Activated CD4-positive, alpha-beta T cell treated with anti-CD3 and anti-CD28 coated beads for 24 hours (primary cell): Measurements from ENCODE around the gene IFT81.
A peak's percentile ranks its signal among the peaks of the same experiment; 100 is the strongest.
"Not testable (repeated sequence)": the region's sequence is repeated elsewhere in the genome, so short reads cannot be mapped to it uniquely, and the experiment has no call there.

Experiments
- DNase-seq, 2 donors: peaks; one replicate each; pipeline ENCODE4 v3.0.0-alpha.2; 2020; ENCODE audit warnings: low read depth in 2 of 2

IFT81 gene

DNA sequence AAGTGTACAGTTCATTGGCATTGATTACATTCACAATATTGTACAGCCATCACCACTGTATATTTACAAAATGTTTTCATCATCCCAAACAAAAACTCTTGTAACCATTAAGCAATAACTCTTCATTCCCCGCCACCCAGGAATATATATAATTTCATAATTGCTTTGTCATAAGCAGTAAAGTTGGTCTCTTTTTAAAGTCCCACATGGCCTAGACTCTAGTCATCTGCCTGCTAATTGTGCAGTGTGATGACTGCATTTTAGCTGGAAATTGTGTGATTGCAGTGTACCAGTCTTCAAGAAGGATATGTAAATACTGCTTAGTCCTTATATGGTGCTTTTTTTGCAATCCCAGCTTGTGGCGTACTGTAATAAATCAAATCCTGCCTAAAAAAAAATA is 81.8 kb downstream of the IFT81 start:
- DNase-seq: no peak

GRCh38 chr12:110211639-110212536 is 87.7 kb downstream of the IFT81 start:
- not testable (repeated sequence) for DNase-seq

- DNase-seq: no peak
These were observed 94.0 kb downstream of the IFT81 start for GRCh38 chr12:110217996-110218674.

DNA sequence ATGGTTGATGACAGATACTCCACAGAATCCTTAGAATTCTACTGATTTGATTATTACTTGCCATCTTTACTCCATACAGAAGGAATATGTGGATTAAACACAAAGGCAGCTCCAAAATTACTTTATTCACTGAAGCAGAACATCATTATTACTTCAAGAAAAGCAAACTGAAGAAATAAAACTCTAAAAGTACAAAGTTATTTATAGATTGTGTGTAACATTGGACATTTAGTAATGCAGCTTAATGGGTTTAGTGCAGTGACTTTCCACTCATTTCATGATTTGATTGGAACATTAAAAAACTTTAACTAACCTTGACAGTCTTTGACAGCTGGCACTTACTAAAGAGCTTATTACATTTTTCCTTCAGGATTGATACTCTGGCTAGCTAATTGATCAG is 97.9 kb downstream of the IFT81 start:
- no peak for DNase-seq

DNA sequence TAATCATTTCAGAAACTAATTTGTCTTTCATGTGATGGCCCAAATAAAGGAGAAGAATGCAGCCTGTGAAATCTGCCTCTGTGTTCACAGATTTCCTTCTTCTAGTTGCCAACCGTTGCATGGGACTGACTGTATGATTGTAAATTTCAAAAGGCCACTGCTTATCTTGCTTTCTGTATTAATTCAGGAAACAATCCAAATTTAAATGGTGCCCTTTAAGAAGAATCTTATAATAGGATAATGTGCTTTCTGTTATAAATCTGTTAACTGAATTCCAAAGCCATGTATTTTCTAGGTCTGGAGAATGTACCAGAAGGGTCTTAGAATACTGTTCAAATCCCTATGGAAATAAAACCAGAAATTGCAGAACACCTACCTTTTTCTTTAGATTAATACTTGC is 98.3 kb downstream of the IFT81 start:
- DNase-seq: no peak

DNA sequence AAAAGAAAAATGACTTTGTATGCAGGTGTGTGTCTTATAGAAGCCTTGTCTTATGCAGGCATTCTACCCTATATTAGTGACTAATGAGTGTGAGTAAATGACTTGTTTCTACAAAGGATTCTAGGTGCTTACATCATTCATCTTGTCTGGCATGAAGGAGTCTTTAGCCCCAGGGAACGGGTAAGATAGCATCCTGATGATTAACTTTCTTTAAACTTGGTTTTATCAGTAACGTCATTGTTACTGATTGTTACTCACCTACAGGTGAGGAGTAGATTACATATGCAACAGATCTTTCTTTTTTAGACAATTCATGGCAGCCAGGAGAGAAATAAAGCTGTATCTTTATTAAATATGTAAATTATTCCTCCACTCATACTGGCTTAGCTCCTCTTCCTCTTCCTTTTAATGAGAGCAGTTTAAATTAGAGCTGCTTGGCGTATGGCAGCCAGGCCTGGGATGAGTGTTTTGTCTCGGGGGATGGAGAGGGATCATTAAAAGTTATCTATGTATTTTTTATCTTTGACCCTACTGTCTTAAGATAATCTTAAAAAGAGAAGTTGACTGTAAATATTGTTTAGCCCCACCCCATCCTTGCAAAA is 99.7 kb downstream of the IFT81 start:
- DNase-seq: no peak

DNA sequence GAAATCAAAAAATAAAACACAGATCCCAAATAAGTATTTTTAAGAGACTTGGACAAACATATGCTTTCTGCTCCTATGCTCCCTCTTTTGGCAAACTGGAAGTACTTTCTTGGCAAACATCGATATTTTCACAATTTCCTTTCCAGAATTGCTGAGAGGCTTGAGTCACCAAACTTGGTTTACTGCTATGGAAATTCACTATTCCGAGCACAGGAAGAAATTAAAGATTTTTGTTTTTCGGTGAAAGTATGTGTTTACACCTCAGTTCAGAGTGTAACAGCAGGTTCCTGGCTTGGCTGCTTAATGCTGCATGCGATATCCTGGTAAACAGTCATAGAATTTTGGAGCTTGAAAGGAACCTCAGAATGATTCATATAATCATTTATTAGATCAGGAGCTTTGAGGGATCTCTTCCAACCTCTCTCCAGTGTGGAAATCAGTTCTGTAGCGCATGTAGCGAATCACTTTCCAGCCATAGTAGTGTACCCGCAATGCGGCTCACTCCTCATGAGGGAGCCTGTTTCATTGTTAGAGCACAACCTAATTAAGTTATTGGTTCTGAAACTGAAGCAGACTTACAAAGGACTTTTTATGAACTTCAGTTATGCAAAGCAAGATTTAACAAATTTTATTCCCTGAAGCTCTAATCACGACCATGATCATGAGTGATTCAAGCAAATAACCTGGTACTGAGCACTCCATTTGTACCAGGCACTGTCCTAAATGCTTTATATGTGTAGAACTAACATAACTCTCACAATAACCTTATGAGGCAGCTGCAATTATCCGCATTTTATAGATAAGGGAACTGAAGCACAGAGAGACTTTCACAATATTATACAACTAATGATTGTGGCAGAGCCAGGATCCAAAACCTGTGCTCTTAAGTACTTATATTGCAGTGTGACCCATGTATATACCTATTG is 100.5 kb downstream of the IFT81 start:
- no peak for DNase-seq

DNA sequence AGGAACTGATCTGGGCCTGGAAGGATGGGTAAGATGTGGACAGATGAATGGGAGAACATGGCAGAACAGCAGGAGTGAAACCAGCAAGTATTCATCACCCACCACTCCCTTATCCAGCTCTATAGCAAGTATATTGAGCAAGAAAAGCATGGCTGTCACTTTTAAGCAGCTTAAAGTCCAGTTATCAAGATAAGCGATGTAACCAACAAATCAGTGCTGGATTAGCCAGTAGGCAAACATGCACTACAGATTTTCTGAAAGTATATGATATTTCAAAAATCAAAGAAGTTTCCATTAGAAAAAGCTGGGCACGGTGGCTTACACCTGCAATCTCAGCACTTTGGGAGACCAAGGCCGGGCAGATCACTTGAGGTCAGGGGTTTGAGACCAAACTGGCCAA is 103.0 kb downstream of the IFT81 start:
- no peak for DNase-seq

DNA sequence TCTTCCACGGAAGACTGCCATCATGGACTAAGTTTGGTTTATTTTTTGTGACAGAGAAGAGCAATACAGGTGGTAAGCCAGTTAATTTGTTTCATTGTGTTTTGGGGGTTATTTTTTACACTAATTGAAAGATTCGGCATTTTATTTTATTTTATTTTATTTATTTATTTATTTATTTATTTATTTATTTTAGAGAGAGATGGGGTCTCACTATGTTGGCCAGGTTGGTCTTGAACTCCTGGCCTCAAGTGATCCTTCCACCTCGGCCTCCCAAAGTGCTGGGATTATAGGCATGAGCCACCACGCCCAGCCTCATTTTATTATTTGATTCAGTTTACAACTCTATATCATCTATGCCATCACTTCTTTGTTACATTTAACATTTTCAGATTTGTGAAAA is 104.2 kb downstream of the IFT81 start:
- DNase-seq: not testable (repeated sequence)

DNA sequence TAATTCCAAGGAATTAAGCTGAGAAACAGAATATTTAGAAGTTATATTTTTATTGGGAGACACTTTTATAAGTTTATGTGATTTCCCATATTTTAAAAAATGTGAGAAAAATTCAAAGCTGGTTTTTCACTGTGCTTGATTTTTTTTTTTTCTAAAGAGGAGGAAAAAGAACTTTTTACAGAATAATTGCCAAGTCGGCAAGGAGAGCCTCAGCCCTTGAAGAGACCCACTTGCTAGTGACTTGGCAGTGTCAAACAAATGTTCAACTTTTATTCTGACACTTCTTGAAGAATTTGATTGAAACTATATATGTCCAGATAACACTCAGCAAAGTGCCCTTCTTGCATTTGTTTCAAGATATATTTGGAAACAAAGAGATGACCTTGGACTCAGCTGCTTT is 104.6 kb downstream of the IFT81 start:
- DNase-seq: no peak

DNA sequence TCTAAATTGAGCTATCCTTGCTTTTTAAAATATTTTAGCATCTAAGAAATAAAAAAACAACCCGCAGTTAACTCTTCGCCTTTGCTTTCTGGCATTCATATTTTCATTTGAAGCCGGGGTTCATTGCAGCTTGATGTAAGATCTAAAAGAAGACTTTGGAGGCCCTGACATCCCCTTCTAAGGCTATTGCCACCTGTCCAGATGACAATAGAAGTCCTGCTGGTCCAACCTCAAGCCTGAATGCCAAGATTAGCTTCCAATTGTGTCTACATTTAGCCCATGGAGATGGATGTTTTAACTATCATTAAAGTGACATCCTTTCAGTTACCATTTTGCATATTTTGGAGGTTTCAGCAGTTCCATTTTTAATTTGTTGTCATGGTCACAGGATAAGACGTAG is 105.3 kb downstream of the IFT81 start:
- no peak for DNase-seq

DNA sequence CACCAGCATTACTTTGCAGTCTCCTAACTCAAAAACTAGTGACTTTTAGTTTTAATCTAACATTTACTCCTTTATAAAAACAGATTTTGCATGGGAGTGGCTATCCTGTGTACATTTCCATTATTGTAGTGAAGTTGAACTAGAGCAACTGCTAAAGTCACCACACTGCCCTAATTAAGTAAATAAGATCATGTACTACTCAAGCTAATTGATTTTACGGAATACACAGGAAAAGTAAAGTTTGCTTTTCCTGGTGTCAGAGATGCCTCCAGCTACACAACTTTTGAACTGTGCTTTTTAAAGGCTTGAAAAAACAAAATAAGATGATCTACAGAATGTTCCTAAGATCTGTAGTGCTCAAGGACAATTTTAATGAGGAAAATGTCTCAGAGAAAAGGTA is 106.5 kb downstream of the IFT81 start:
- DNase-seq: no peak

- no peak for DNase-seq
These were observed 109.2 kb downstream of the IFT81 start for GRCh38 chr12:110233212-110233903.

DNA sequence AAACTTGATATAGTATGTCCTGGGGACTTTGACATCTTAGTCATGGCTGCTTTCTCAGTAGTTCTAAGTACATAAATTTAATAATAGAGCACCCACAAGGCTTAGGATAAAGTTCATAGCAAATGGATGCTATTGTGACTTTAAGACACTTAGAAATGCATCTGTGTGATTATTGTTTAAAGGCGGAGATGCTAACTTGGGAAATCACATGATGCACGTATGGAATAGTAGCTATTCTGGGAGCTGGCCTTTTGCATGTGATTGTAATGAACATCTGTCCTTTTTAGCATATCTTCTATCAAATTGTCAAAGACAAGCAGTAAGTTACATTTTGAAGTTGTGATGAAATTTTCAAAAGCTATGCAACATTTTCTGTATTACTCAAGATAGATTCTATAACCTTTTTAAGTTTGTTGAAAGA is 110.2 kb downstream of the IFT81 start:
- DNase-seq: no peak

GRCh38 chr12:110234755-110235154 is 110.6 kb downstream of the IFT81 start:
- DNase-seq: no peak

DNA sequence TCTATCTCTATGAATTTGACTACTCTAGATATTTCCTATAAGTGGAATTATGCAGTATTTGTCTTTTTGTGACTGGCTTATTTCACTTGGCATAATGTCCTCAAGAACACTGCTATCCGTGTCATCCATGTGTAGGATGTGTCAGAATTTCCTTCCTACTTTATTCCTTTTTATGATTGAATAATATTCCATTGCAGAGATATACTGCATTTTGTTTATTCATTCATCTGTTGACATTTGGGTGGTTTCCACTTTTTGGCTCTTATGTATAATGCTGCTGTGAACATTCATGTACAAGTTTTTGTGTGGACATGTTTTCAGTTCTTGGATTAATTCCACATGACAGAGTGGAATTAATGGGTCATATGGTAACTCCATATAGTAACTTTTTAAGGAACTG is 111.2 kb downstream of the IFT81 start:
- DNase-seq: no peak

DNA sequence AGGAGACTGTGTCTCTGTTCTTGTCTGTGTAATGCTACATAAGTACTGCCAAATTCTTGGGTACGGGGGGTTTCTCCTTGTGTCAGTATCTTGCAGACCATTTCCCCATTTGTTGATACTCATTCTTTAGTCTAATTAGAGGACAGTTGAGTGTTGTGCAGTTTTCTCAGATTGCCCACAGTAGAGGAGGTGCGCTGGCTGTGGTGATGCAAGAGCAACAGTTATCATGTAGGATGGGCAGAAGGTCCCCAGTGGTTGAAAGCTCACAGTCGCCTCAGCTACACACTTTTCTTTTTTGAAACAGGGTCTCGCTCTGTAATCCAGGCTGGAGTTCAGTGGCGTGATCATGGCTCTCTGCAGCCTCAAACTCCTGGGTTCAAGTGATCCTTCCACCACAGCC is 119.1 kb downstream of the IFT81 start:
- DNase-seq: no peak

- no peak for DNase-seq
These were observed 120.2 kb downstream of the IFT81 start for GRCh38 chr12:110244372-110244771.

GRCh38 chr12:110244829-110245228 is 120.7 kb downstream of the IFT81 start:
- DNase-seq: no peak

DNA sequence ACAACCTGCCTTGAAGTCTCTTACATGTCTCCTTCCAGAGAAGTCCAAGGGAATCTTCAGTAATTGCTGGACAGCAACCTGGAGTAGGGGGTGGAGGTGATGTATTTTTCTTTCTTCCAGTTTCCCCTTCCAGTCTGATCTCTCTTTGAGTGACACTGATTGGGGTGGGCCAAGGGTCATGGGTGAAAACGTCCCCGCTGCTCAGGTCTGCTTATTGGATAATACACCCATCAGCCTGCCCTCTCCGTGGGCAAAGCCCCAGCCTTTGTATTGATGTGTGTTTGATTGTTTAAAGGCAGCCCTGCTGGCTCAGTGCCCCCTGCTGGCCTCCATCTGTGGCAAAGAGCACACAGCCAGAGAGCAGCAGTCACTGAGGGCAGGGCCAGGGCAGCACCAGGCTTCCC is 121.2 kb downstream of the IFT81 start:
- DNase-seq: peak; percentile 21 to 22
